ENCODE measurements around the gene DDX17. TPM values are rescaled to one million over a fixed set of nuclear protein-coding genes. Genes with fewer than 3 reads are reported as not detected.

DDX17 gene
- polyA plus RNA-seq, 1 donor (not counting 4 experiments of a cell fraction or from before 2014, with no cell fraction given) = 270 TPM

- Histone ChIP-seq H3K4me1 (ENCODE audit: control insufficient read depth, extremely low read depth, insufficient read depth, low read length) (no peaks in the 10 kb centered on the region), H3K79me2 (ENCODE audit: control insufficient read depth, insufficient read depth, low read length) (peaks cover 44% of the 10 kb centered on the region), H3K9ac (ENCODE audit: control insufficient read depth, extremely low read depth, insufficient read depth, low read length) (no peak overlapping the region), H3K9me3 (ENCODE audit: control insufficient read depth, low read depth, low read length) (no peaks in the 10 kb centered on the region), H3K9me1 (ENCODE audit: control insufficient read depth, extremely low read depth, insufficient read depth, low read length) (peaks cover 3% of the 10 kb centered on the region), H3K27ac (ENCODE audit: control insufficient read depth, insufficient read depth, low read length) (no peak overlapping the region), H2AFZ (ENCODE audit: control insufficient read depth, low read length) (no peak overlapping the region), H3K27me3 (ENCODE audit: control insufficient read depth, extremely low read depth, insufficient read depth, low read length) (no peaks in the 10 kb centered on the region), H3K4me3 (ENCODE audit: control insufficient read depth in 2 of 3, extremely low read depth in 1 of 3, insufficient read depth in 2 of 3, low read depth in 1 of 3, low read length in 3 of 3) (no peak overlapping the region), H3K36me3 (ENCODE audit: control insufficient read depth in 2 of 2, extremely low read depth in 1 of 2, insufficient read depth in 2 of 2, low read length in 2 of 2) (peaks cover 48 to 74% of the 10 kb centered on the region in 2 experiments), H3K4me2 (ENCODE audit: control insufficient read depth, extremely low read depth, insufficient read depth, low read depth, low read length) (no peak overlapping the region), H4K20me1 (ENCODE audit: control insufficient read depth, extremely low read depth, insufficient read depth, low read length) (peaks cover 26% of the 10 kb centered on the region)
- DNase-seq (ENCODE audit: low read depth, low spot score) (no peak), FAIRE-seq (no peak)
- TF ChIP-seq CTCF (optimal IDR thresholded peaks at IDR 0.05 in 1 of 3, IDR thresholded peaks at IDR 0.05 in 1 of 3, conservative IDR thresholded peaks at IDR 0.05 in 1 of 3; ENCODE audit: extremely low read depth in 1 of 3, insufficient read depth in 2 of 3, low read length in 3 of 3) = no peak
- no peak for TF ChIP-seq EZH2 (IDR thresholded peaks at IDR 0.05; ENCODE audit: low read length)
- dilution Hi-C loops (cut with MboI; ENCODE audit: extremely low pct_ligation_motif_present, low sequenced_read_pairs) = no loop called here
Observed at GRCh38 chr22:38490915-38491314, 15.2 kb downstream of the DDX17 start.

GRCh38 chr22:38490475-38490874 lies 15.6 kb downstream of the DDX17 start:
- peak overlapping the region; percentile 19 for H3K27ac ChIP-seq (ENCODE audit: control insufficient read depth, insufficient read depth, low read length)
- peaks cover 27% of the 10 kb centered on the region for H4K20me1 ChIP-seq (ENCODE audit: control insufficient read depth, extremely low read depth, insufficient read depth, low read length)
- no peak for DNase-seq (ENCODE audit: low read depth, low spot score)
- peaks cover 3% of the 10 kb centered on the region for H3K9me1 ChIP-seq (ENCODE audit: control insufficient read depth, extremely low read depth, insufficient read depth, low read length)
- H3K4me2 ChIP-seq (ENCODE audit: control insufficient read depth, extremely low read depth, insufficient read depth, low read depth, low read length) = no peak overlapping the region
- H3K4me3 ChIP-seq (ENCODE audit: control insufficient read depth in 2 of 3, extremely low read depth in 1 of 3, insufficient read depth in 2 of 3, low read depth in 1 of 3, low read length in 3 of 3) = no peak overlapping the region
- H3K27me3 ChIP-seq (ENCODE audit: control insufficient read depth, extremely low read depth, insufficient read depth, low read length) = no peaks in the 10 kb centered on the region
- H3K79me2 ChIP-seq (ENCODE audit: control insufficient read depth, insufficient read depth, low read length) = peaks cover 43% of the 10 kb centered on the region
- H3K9me3 ChIP-seq (ENCODE audit: control insufficient read depth, low read depth, low read length) = no peaks in the 10 kb centered on the region
- no peak overlapping the region for H2AFZ ChIP-seq (ENCODE audit: control insufficient read depth, low read length)
- no peak for FAIRE-seq
- H3K4me1 ChIP-seq (ENCODE audit: control insufficient read depth, extremely low read depth, insufficient read depth, low read length) = no peaks in the 10 kb centered on the region
- dilution Hi-C loops (cut with MboI; ENCODE audit: extremely low pct_ligation_motif_present, low sequenced_read_pairs) = no loop called here
- peaks cover 48 to 77% of the 10 kb centered on the region in 2 experiments for H3K36me3 ChIP-seq (ENCODE audit: control insufficient read depth in 2 of 2, extremely low read depth in 1 of 2, insufficient read depth in 2 of 2, low read length in 2 of 2)
- H3K9ac ChIP-seq (ENCODE audit: control insufficient read depth, extremely low read depth, insufficient read depth, low read length) = no peak overlapping the region
- TF ChIP-seq EZH2 (IDR thresholded peaks at IDR 0.05; ENCODE audit: low read length) = no peak
- TF ChIP-seq CTCF (optimal IDR thresholded peaks at IDR 0.05 in 1 of 3, IDR thresholded peaks at IDR 0.05 in 1 of 3, conservative IDR thresholded peaks at IDR 0.05 in 1 of 3; ENCODE audit: extremely low read depth in 1 of 3, insufficient read depth in 2 of 3, low read length in 3 of 3) = no peak

Measured in keratinocyte (primary cell).